ENCODE results near the gene CDC42BPB. TPM values are rescaled to one million over a fixed set of nuclear protein-coding genes. Genes with fewer than 3 reads are reported as not detected.

The CDC42BPB gene
- total and polyA plus RNA-seq, 2 of the 13 experiments (the other 11 are each of a cell fraction or from before 2014, with no cell fraction given), result 19.7 to 32.3 TPM

- TF ChIP-seq U2AF2 (IDR thresholded peaks at IDR 0.05; ENCODE audit: low read depth, low read length), result no peak
- no peak for TF ChIP-seq ATM (IDR thresholded peaks at IDR 0.05; ENCODE audit: borderline replicate concordance)
- TF ChIP-seq TBP (CRISPR knock-in tag; IDR thresholded peaks at IDR 0.05), result no peak
These were observed 47.5 kb upstream of the CDC42BPB start (continued) for GRCh38 chr14:103104654-103105452.

- WGBS (ENCODE audit: low lambda C conversion rate), result 4% methylated on average over 7 of the region's 20 CpGs
- Histone ChIP-seq H3K4me1 (ENCODE audit: insufficient read depth, low read length) (peaks cover 86% of the 10 kb centered on the region), H3K27me3 (ENCODE audit: control insufficient read depth in 1 of 2, insufficient read depth in 2 of 2, low read length in 2 of 2) (no peaks in the 10 kb centered on the region), H3K9me3 (ENCODE audit: low read length) (no peaks in the 10 kb centered on the region), H3K27ac (ENCODE audit: extremely low read length, insufficient read depth, low read length) (peak overlapping the region; percentile 76), H3K79me2 (ENCODE audit: insufficient read depth, low read length) (peaks cover 12% of the 10 kb centered on the region), H4K20me1 (ENCODE audit: insufficient read depth, low read length) (peaks cover 17% of the 10 kb centered on the region), H3K4me2 (ENCODE audit: low read depth, low read length) (peak overlapping the region; percentile 84), H3K4me3 (replicated peaks in 1 of 3; ENCODE audit: insufficient read depth in 1 of 3, low read depth in 2 of 3, low read length in 3 of 3) (peak overlapping the region; percentile 43 to 71 (median 61)), H3K36me3 (replicated peaks in 1 of 2; ENCODE audit: control insufficient read depth in 1 of 2, insufficient read depth in 2 of 2, low read length in 2 of 2) (peaks cover 5 to 6% of the 10 kb centered on the region in 2 experiments; a peak in 2 of 5 replicates), H3K9ac (ENCODE audit: insufficient read depth, low read depth, low read length) (peak overlapping the region; percentile 49), H2AFZ (ENCODE audit: low read length) (no peak overlapping the region)
- POLR2A ChIA-PET, result interaction anchor here (0.9 to 4.1 kb wide), 15 partner anchors 9 to 250 kb away, joined by 3 to 39 read pairs (median 5); partner anchors contain the start of genes EIF5 and EXOC3L4
- CTCF ChIA-PET (ENCODE audit: low intra/inter-chr PET ratio, low total read pairs), result interaction anchor here (0.7 to 2.1 kb wide), 4 partner anchors 23 to 188 kb away, joined by 3 to 8 read pairs (median 6); no protein-coding TSS in a partner anchor
- intact Hi-C loops (cut with micrococcal nuclease; ENCODE audit: unreplicated experiment) (loop anchor here (5.0 kb wide), 1 partner anchor 83 kb away; no protein-coding TSS in a partner anchor), in situ Hi-C loops (cut with HindIII; ENCODE audit: extremely low pct_ligation_motif_present, low pct_unique_long_range_greater_than_20kb) (no loop called here)
- no peak for ATAC-seq
- DNase-seq (ENCODE audit: low spot score), result no peak
- FAIRE-seq, result no peak
- BruUV-seq (replicated peaks), result no TSS peak
- TF ChIP-seq ZBTB26 (CRISPR knock-in tag; IDR thresholded peaks at IDR 0.05; ENCODE audit: borderline replicate concordance) (no peak), ZNF430 (CRISPR knock-in tag; IDR thresholded peaks at IDR 0.05) (no peak), KDM4B (CRISPR knock-in tag; IDR thresholded peaks at IDR 0.05) (no peak), REL (CRISPR knock-in tag; conservative IDR thresholded peaks at IDR 0.05) (peak; percentile 28; the same call in 1 of the 2 replicates), FOSL1 (CRISPR knock-in tag; IDR thresholded peaks at IDR 0.05; ENCODE audit: borderline replicate concordance) (no peak), ZBTB2 (CRISPR knock-in tag; IDR thresholded peaks at IDR 0.05; ENCODE audit: low read depth) (0 out of 2 replicates have a peak, but pooled peaks have one; percentile 6), NFYC (CRISPR knock-in tag; IDR thresholded peaks at IDR 0.05) (no peak), ATF5 (CRISPR knock-in tag; IDR thresholded peaks at IDR 0.05; ENCODE audit: low read depth) (0 out of 2 replicates have a peak, but pooled peaks have one; percentile 19), SETDB1 (CRISPR knock-in tag; IDR thresholded peaks at IDR 0.05; ENCODE audit: borderline replicate concordance) (no peak), ZNF777 (CRISPR knock-in tag; IDR thresholded peaks at IDR 0.05) (0 out of 2 replicates have a peak, but pooled peaks have one; percentile 9)
These were observed 47.0 kb upstream of the CDC42BPB start for GRCh38 chr14:103104389-103104653.
